K562 treated with DMSO at 1 percent for 24 hours (cell line): ENCODE results near the gene TP53TG3C. TPM values are rescaled to one million over a fixed set of nuclear protein-coding genes. Genes with fewer than 3 reads are reported as not detected.

Source experiments
- total RNA-seq: library from RNA; unstranded; fragments of 300-600 nt; gene quantifications from 2 replicates; pipeline ENCODE4 v1.2.3, GENCODE V29; 2022; ENCODE audit warnings: low read depth; ENCODE audit not compliant: insufficient read depth

The TP53TG3C gene, protein sequence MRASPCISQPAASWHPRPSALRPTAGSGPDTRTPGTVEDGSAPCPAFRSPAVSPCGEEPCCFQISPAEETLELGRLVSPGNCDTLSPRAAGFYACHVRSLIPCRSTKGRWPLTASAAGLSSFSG
- total RNA-seq, result 5.3 and 10.4 TPM in 2 replicates

GRCh38 chr16:33193926-33194325, at the start of gene TP53TG3C:
TP53TG3C (plus strand) TSS chr16:33194226; CDS start chr16:33194294, 68 bp downstream.

Other genes starting within 250 kb of the TP53TG3C start
- gene TP53TG3E, start 110.1 kb downstream of the TP53TG3C start, total RNA-seq, result 0.87 TPM in 1 of 2 replicates, not detected in the other
- gene TP53TG3B, start 166.6 kb downstream of the TP53TG3C start, total RNA-seq, result 3.3 TPM in 2 replicates